Astrocyte (in vitro differentiated cells and primary cell): ENCODE results near the gene DGCR6. TPM values are rescaled to one million over a fixed set of nuclear protein-coding genes. Genes with fewer than 3 reads are reported as not detected.
"Not testable (repeated sequence)": the region's sequence is repeated elsewhere in the genome, so short reads cannot be mapped to it uniquely, and the experiment has no call there.

Experiments used
- DNase-seq: peaks from one replicate; pipeline ENCODE4 v3.0.0-alpha.2; 2010; ENCODE audit warnings: low read depth
- FAIRE-seq: peaks from 2 replicates; lab custom pipeline; 2011; peaks lifted over from hg19 to GRCh38; lab: Jason Lieb, UNC
- H2AFZ ChIP-seq: 2 replicates; pipeline ENCODE4 v1.6.0; 2012; ENCODE audit warnings: low read depth, low read length, inconsistent platforms
- H3K27ac ChIP-seq: 2 replicates; pipeline ENCODE4 v1.5.1; 2011; ENCODE audit warnings: low read depth, low read length, inconsistent platforms
- H3K27me3 ChIP-seq: 2 replicates; pipeline ENCODE4 v1.6.0; 2011; ENCODE audit warnings: low read length, inconsistent platforms; ENCODE audit not compliant: insufficient read depth
- H3K36me3 ChIP-seq: 2 replicates; pipeline ENCODE4 v1.5.1; 2011; ENCODE audit warnings: low read length, inconsistent platforms; ENCODE audit not compliant: insufficient read depth
- H3K4me1 ChIP-seq: 2 replicates; pipeline ENCODE4 v1.5.1; 2011; ENCODE audit warnings: low read length, inconsistent platforms; ENCODE audit not compliant: insufficient read depth
- H3K4me2 ChIP-seq: 2 replicates; pipeline ENCODE4 v1.6.0; 2012; ENCODE audit warnings: low read length, inconsistent platforms
- H3K4me3 ChIP-seq: 2 replicates; pipeline ENCODE4 v1.5.1; 2011; ENCODE audit warnings: low read depth, mild to moderate bottlenecking, low read length, inconsistent platforms; ENCODE audit not compliant: insufficient read depth
- H3K79me2 ChIP-seq: 2 replicates; pipeline ENCODE4 v1.6.0; 2012; ENCODE audit warnings: mild to moderate bottlenecking, low read length, inconsistent platforms; ENCODE audit not compliant: insufficient read depth
- H3K9ac ChIP-seq: 2 replicates; pipeline ENCODE4 v1.6.0; 2012; ENCODE audit warnings: mild to moderate bottlenecking, low read length, inconsistent platforms
- H3K9me3 ChIP-seq: 2 replicates; pipeline ENCODE4 v1.5.1; 2012; ENCODE audit warnings: low read depth, mild to moderate bottlenecking, low read length, inconsistent platforms; ENCODE audit not compliant: insufficient read depth
- H4K20me1 ChIP-seq: 2 replicates; pipeline ENCODE4 v1.6.0; 2012; ENCODE audit warnings: low read length, inconsistent platforms; ENCODE audit not compliant: insufficient read depth
- H3K27ac Mint-ChIP-seq: one replicate; pipeline ENCODE4 v1.8.0; 2021; ENCODE audit warnings: mild to moderate bottlenecking, mixed read lengths; ENCODE audit not compliant: unreplicated experiment
- H3K27me3 Mint-ChIP-seq: one replicate; pipeline ENCODE4 v1.8.0; 2021; ENCODE audit warnings: low read depth, mixed read lengths; ENCODE audit not compliant: unreplicated experiment
- H3K36me3 Mint-ChIP-seq: one replicate; pipeline ENCODE4 v1.8.0; 2021; ENCODE audit warnings: low read depth, mixed read lengths; ENCODE audit not compliant: unreplicated experiment
- H3K4me1 Mint-ChIP-seq: one replicate; pipeline ENCODE4 v1.8.0; 2021; ENCODE audit warnings: low read depth, mixed read lengths; ENCODE audit not compliant: unreplicated experiment
- H3K4me3 Mint-ChIP-seq: one replicate; pipeline ENCODE4 v1.8.0; 2021; ENCODE audit warnings: mild to moderate bottlenecking, moderate library complexity, mixed read lengths; ENCODE audit not compliant: unreplicated experiment
- H3K9me3 Mint-ChIP-seq: one replicate; pipeline ENCODE4 v1.8.0; 2021; ENCODE audit warnings: mild to moderate bottlenecking, mixed read lengths; ENCODE audit not compliant: unreplicated experiment
- CTCF ChIP-seq: IDR thresholded peaks from 2 replicates; pipeline ENCODE4 v1.5.1; 2011; ENCODE audit warnings: low read depth, mild to moderate bottlenecking, inconsistent platforms, low read length, moderate library complexity; ENCODE audit not compliant: insufficient read depth
- EZH2 ChIP-seq: IDR thresholded peaks from 2 replicates; pipeline ENCODE4 v1.6.1; 2012; ENCODE audit warnings: mild to moderate bottlenecking, low read length, inconsistent platforms; ENCODE audit not compliant: insufficient read depth
- total RNA-seq: library from RNA; stranded (reverse); gene quantifications from 2 replicates; pipeline ENCODE4 v1.2.1, GENCODE V29; 2021

The DGCR6 gene
- total RNA-seq, 1 donor from 2014 or later = 2.5 TPM

DNA sequence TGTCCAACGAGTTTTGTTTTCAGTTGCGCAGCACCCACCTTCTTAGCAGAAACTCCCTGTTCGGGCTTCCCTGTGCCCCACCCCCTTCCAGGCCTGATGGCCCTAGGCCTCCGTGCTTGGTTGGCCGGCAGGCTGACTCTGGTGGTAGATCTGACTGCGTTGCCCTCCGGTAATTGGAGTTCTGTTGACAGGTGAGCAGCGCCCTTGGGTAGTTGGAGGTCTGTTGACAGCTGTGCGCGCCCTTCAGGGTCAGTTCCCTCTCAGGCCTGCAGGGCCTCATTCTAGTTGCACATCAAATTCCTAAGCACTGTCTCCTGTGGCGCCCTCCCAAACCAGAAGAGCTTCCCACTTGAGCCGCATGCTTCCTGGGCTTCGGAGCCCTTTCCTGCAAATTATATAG is 776 bp downstream of the DGCR6 start:
- DNase-seq (no peak), FAIRE-seq (no peak)
- Histone ChIP-seq H3K27ac (no peak overlapping the region), H3K27me3 (no peaks in the 10 kb centered on the region), H3K4me1 (no peaks in the 10 kb centered on the region), H3K9ac (no peak overlapping the region), H3K9me3 (no peaks in the 10 kb centered on the region), H2AFZ (no peak overlapping the region), H3K79me2 (no peaks in the 10 kb centered on the region), H3K4me3 (no peak overlapping the region), H4K20me1 (no peaks in the 10 kb centered on the region), H3K36me3 (no peaks in the 10 kb centered on the region), H3K4me2 (no peak overlapping the region)
- Mint-ChIP-seq H3K9me3 (no peaks in the 10 kb centered on the region), H3K4me3 (no peak overlapping the region), H3K36me3 (no peaks in the 10 kb centered on the region), H3K4me1 (no peaks in the 10 kb centered on the region), H3K27me3 (no peaks in the 10 kb centered on the region), H3K27ac (no peak overlapping the region)
- no peak for TF ChIP-seq CTCF
- TF ChIP-seq EZH2 = no peak

DNA sequence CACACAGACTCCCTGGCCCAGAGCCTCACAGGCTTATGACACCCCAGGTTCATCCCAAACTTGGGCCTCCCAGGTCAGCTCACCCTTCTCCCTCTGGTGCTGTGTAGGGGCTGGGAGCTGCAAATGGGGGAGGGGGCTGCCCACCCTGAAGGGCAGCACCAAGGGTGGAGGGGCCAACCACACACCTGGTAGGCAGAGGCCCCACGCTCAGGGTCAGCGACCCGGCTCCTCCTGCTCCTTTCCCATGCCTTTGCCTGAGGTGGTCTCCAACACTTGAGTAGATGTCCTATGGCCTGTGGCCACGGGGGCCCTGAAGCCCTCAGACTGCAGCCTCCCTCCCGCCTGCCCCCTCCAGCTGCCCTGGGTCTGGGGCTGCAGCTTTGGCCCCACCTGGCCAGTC is 3.4 kb downstream of the DGCR6 start:
- H3K36me3 Mint-ChIP-seq = no peaks in the 10 kb centered on the region
- no peak for FAIRE-seq

DNA sequence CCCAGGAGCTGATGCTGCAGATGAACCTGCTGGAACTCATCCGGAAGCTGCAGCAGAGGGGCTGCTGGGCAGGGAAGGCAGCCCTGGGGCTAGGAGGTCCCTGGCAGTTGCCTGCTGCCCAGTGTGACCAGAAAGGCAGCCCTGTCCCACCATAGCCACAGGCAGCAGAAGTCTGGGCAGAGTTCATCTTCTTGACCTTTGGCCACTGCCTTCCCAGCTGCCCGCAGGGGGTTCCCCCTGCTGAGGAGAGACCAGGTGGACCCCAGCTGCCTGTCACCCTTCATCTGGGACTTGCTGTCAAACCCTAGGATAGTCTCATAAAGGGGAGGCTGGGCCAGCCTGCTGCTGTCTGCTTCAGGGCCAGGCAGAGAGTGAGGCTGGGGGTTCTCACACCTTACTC is 5.4 kb downstream of the DGCR6 start:
- H2AFZ ChIP-seq, H3K36me3 Mint-ChIP-seq, H3K4me1 Mint-ChIP-seq, H3K9me3 ChIP-seq, H3K4me1 ChIP-seq, H3K27ac ChIP-seq, H3K27me3 ChIP-seq, H3K27ac Mint-ChIP-seq, H3K4me3 Mint-ChIP-seq, H3K27me3 Mint-ChIP-seq, H3K4me2 ChIP-seq, H3K9ac ChIP-seq, H3K79me2 ChIP-seq, H4K20me1 ChIP-seq, H3K36me3 ChIP-seq, H3K4me3 ChIP-seq, H3K9me3 Mint-ChIP-seq, FAIRE-seq, DNase-seq: not testable (repeated sequence)

More for the DNA sequence above, 3.4 kb downstream of the DGCR6 start:
- H3K79me2 ChIP-seq = no peaks in the 10 kb centered on the region
- Mint-ChIP-seq H3K27ac (no peak overlapping the region), H3K4me1 (no peaks in the 10 kb centered on the region), H3K4me3 (no peak overlapping the region), H3K27me3 (no peaks in the 10 kb centered on the region), H3K9me3 (no peaks in the 10 kb centered on the region)
- H3K4me3 ChIP-seq = no peak overlapping the region
- TF ChIP-seq CTCF (no peak), EZH2 (no peak)
- H2AFZ ChIP-seq = no peak overlapping the region
- H3K27me3 ChIP-seq = no peaks in the 10 kb centered on the region
- H3K36me3 ChIP-seq = no peaks in the 10 kb centered on the region
- H3K9ac ChIP-seq = no peak overlapping the region
- H4K20me1 ChIP-seq = no peaks in the 10 kb centered on the region
- no peak overlapping the region for H3K4me2 ChIP-seq
- no peak for DNase-seq
- no peaks in the 10 kb centered on the region for H3K4me1 ChIP-seq
- H3K9me3 ChIP-seq = no peaks in the 10 kb centered on the region
- H3K27ac ChIP-seq = no peak overlapping the region

DNA sequence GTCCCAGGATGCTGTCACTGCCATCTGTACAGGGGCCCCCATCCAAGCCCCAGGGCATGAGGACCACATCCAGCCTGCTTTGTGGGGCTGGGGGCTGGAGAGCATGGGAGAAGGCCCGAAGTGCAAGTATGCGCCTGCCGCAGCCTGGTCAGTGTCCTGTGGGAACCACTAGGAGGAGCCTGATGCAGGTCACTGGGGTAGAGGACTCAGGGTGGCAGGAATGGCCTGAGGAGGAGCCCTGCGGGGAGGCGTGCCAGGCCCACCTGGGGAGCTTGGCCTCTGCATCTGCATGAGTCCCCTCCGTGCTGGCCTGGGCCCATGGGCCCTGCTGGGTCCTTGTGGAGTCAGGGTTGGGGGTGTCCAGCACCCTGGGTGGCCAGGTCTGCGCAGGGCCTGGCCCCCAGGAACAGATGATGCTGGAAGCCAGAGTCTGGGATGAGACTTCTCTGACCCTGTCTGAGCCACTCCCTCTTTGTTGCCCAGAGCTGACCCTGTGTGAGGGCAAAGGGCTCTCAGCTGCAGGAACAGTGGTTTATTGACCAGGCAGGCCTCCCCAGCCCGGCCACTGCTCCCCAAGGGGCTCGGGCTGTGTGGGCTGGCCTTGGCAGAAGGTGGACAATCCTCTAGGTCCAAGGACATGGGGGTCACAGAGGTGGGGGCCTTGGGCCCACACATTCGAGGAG is 6.3 kb downstream of the DGCR6 start:
- not testable (repeated sequence) for H3K4me3 ChIP-seq, H3K9me3 Mint-ChIP-seq, H3K9me3 ChIP-seq, H2AFZ ChIP-seq, DNase-seq, H3K27me3 ChIP-seq, H3K9ac ChIP-seq, H3K36me3 Mint-ChIP-seq, H3K4me1 Mint-ChIP-seq, H3K27ac Mint-ChIP-seq, H3K27ac ChIP-seq, H3K4me3 Mint-ChIP-seq, H3K79me2 ChIP-seq, H3K4me1 ChIP-seq, FAIRE-seq, H3K27me3 Mint-ChIP-seq, H4K20me1 ChIP-seq, H3K36me3 ChIP-seq, H3K4me2 ChIP-seq

- H2AFZ ChIP-seq, FAIRE-seq, H3K4me1 ChIP-seq, H3K27me3 Mint-ChIP-seq, H3K4me3 ChIP-seq, H3K4me3 Mint-ChIP-seq, H3K27ac ChIP-seq, H3K9me3 ChIP-seq, H3K4me1 Mint-ChIP-seq, H3K36me3 Mint-ChIP-seq, H3K4me2 ChIP-seq, H3K9me3 Mint-ChIP-seq, H3K79me2 ChIP-seq, H3K27ac Mint-ChIP-seq, H3K9ac ChIP-seq, H3K27me3 ChIP-seq, H3K36me3 ChIP-seq, DNase-seq, H4K20me1 ChIP-seq: not testable (repeated sequence)
Measured at GRCh38 chr22:18914558-18914957, 8.4 kb downstream of the DGCR6 start.
